ENCODE measurements around the gene JMJD6.

DNA sequence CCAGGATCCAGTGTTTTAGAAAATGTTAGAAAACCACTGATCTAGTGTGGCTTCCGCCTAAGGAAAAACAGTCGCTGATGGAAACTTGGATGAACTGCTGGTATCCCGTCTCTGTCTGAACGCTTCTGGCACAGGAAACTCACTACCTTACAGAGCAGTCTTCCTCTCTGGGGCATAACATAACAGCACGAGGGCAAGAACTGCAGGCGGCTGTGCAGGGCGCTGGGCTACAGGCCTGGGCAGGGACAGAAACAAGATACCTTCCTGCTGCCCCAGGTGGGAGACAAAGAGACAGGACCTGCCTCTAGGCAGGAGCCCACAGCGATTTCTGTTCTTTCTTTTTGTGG, 26.2 kb downstream of the JMJD6 start:
- TF ChIP-seq, protein P1, sequence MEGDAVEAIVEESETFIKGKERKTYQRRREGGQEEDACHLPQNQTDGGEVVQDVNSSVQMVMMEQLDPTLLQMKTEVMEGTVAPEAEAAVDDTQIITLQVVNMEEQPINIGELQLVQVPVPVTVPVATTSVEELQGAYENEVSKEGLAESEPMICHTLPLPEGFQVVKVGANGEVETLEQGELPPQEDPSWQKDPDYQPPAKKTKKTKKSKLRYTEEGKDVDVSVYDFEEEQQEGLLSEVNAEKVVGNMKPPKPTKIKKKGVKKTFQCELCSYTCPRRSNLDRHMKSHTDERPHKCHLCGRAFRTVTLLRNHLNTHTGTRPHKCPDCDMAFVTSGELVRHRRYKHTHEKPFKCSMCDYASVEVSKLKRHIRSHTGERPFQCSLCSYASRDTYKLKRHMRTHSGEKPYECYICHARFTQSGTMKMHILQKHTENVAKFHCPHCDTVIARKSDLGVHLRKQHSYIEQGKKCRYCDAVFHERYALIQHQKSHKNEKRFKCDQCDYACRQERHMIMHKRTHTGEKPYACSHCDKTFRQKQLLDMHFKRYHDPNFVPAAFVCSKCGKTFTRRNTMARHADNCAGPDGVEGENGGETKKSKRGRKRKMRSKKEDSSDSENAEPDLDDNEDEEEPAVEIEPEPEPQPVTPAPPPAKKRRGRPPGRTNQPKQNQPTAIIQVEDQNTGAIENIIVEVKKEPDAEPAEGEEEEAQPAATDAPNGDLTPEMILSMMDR (conservative IDR thresholded peaks at IDR 0.05 in 1 of 2, IDR thresholded peaks at IDR 0.05 in 1 of 2; ENCODE audit: extremely low read depth in 1 of 2, insufficient read depth in 1 of 2, low read depth in 1 of 2, low read length in 2 of 2): no peak
- TF ChIP-seq EZH2 (IDR thresholded peaks at IDR 0.05; ENCODE audit: borderline replicate concordance, low read length): no peak
